Glutamatergic neuron (in vitro differentiated cells): Measurements from ENCODE around the gene ASTN2. TPM values are rescaled to one million over a fixed set of nuclear protein-coding genes. Genes with fewer than 3 reads are reported as not detected.

ENCODE experiments used
- DNase-seq: peaks from one replicate; pipeline ENCODE4 v3.0.0; 2022
- H3K27ac Mint-ChIP-seq: one replicate; pipeline ENCODE4 v1.8.0; 2020; ENCODE audit warnings: mild to moderate bottlenecking, mixed read lengths, inconsistent platforms; ENCODE audit not compliant: unreplicated experiment
- H3K27me3 Mint-ChIP-seq: one replicate; pipeline ENCODE4 v1.8.0; 2020; ENCODE audit warnings: mild to moderate bottlenecking, moderate library complexity, mixed read lengths, inconsistent platforms; ENCODE audit not compliant: unreplicated experiment
- H3K36me3 Mint-ChIP-seq: one replicate; pipeline ENCODE4 v1.8.0; 2020; ENCODE audit warnings: mild to moderate bottlenecking, mixed read lengths, inconsistent platforms; ENCODE audit not compliant: unreplicated experiment
- H3K4me1 Mint-ChIP-seq: one replicate; pipeline ENCODE4 v1.8.0; 2020; ENCODE audit warnings: mild to moderate bottlenecking, low read depth, mixed read lengths, inconsistent platforms; ENCODE audit not compliant: unreplicated experiment
- H3K4me3 Mint-ChIP-seq: one replicate; pipeline ENCODE4 v1.8.0; 2020; ENCODE audit warnings: mild to moderate bottlenecking, mixed read lengths, inconsistent platforms; ENCODE audit not compliant: unreplicated experiment
- H3K9me3 Mint-ChIP-seq: one replicate; pipeline ENCODE4 v1.8.0; 2020; ENCODE audit warnings: mild to moderate bottlenecking, moderate library complexity, mixed read lengths, inconsistent platforms; ENCODE audit not compliant: unreplicated experiment
- CTCF ChIP-seq: fragments of 200-600 bp; sonication (generic); IDR thresholded peaks from one replicate; pipeline ENCODE4 v1.5.0; 2021; ENCODE audit not compliant: partially characterized antibody, unreplicated experiment
- total RNA-seq: library from RNA; stranded (reverse); fragmentation: NEBNext Ultra II Directional; extraction: Animal tissue kit (Norgen Biotek cat#: 25700); gene quantifications from one replicate; pipeline ENCODE4 v1.2.1, GENCODE V29; 2021; ENCODE audit not compliant: unreplicated experiment

ASTN2 gene
- total RNA-seq, 1 donor from 2014 or later = 134 TPM

- no peak for DNase-seq
- Mint-ChIP-seq H3K9me3 (peaks cover 5% of the 10 kb centered on the region), H3K27me3 (peaks cover 7% of the 10 kb centered on the region), H3K27ac (no peak overlapping the region), H3K4me3 (no peak overlapping the region), H3K36me3 (peaks cover 12% of the 10 kb centered on the region), H3K4me1 (no peaks in the 10 kb centered on the region)
- no peak for TF ChIP-seq CTCF
Measured at GRCh38 chr9:116516456-116516855, 898.4 kb downstream of the ASTN2 start.

GRCh38 chr9:116515541-116515940, 899.3 kb downstream of the ASTN2 start:
- peaks cover 12% of the 10 kb centered on the region for H3K36me3 Mint-ChIP-seq
- DNase-seq = no peak
- peaks cover 5% of the 10 kb centered on the region for H3K9me3 Mint-ChIP-seq
- H3K27me3 Mint-ChIP-seq = peaks cover 7% of the 10 kb centered on the region
- H3K4me3 Mint-ChIP-seq = no peak overlapping the region
- TF ChIP-seq CTCF = no peak
- no peaks in the 10 kb centered on the region for H3K4me1 Mint-ChIP-seq
- H3K27ac Mint-ChIP-seq = no peak overlapping the region

- peaks cover under 1% of the 10 kb centered on the region for H3K36me3 Mint-ChIP-seq
- TF ChIP-seq CTCF = no peak
- peaks cover 5% of the 10 kb centered on the region for H3K9me3 Mint-ChIP-seq
- no peaks in the 10 kb centered on the region for H3K4me1 Mint-ChIP-seq
- H3K27ac Mint-ChIP-seq = no peak overlapping the region
- no peak for DNase-seq
- no peak overlapping the region for H3K4me3 Mint-ChIP-seq
- peaks cover 7% of the 10 kb centered on the region for H3K27me3 Mint-ChIP-seq
Measured at GRCh38 chr9:116506685-116507084, 908.2 kb downstream of the ASTN2 start.

GRCh38 chr9:116504893-116505480, 909.9 kb downstream of the ASTN2 start:
- no peak for TF ChIP-seq CTCF
- Mint-ChIP-seq H3K36me3 (no peaks in the 10 kb centered on the region), H3K9me3 (peaks cover 5% of the 10 kb centered on the region), H3K4me3 (no peak overlapping the region), H3K27ac (no peak overlapping the region), H3K4me1 (no peaks in the 10 kb centered on the region), H3K27me3 (peaks cover 6% of the 10 kb centered on the region)
- DNase-seq = no peak

GRCh38 chr9:116504081-116504480, 910.8 kb downstream of the ASTN2 start:
- DNase-seq = no peak
- Mint-ChIP-seq H3K9me3 (peaks cover 5% of the 10 kb centered on the region), H3K4me3 (no peak overlapping the region), H3K27ac (no peak overlapping the region), H3K4me1 (no peaks in the 10 kb centered on the region), H3K36me3 (no peaks in the 10 kb centered on the region), H3K27me3 (peaks cover 6% of the 10 kb centered on the region)
- TF ChIP-seq CTCF = no peak
